MG63 (cell line): ENCODE measurements around the gene HEBP2. TPM values are rescaled to one million over a fixed set of nuclear protein-coding genes. Genes with fewer than 3 reads are reported as not detected.
"Not testable (repeated sequence)": the region's sequence is repeated elsewhere in the genome, so short reads cannot be mapped to it uniquely, and the experiment has no call there.

ENCODE experiments used
- DNase-seq: peaks from one replicate; pipeline ENCODE4 v3.0.0-alpha.2; 2020
- H3K27me3 ChIP-seq: fragments of 250-450 bp; sonication (Bioruptor Pico); 2 replicates; pipeline ENCODE4 v1.5.1; 2020; ENCODE audit warnings: mild to moderate bottlenecking, moderate library complexity
- H3K36me3 ChIP-seq: fragments of 250-450 bp; sonication (Bioruptor Pico); 2 replicates; pipeline ENCODE4 v1.5.1; 2020; ENCODE audit warnings: mild to moderate bottlenecking, moderate library complexity
- H3K4me3 ChIP-seq: fragments of 250-450 bp; sonication (Bioruptor Pico); 2 replicates; pipeline ENCODE4 v1.5.1; 2020; ENCODE audit warnings: mild to moderate bottlenecking, moderate library complexity
- H3K9me3 ChIP-seq: fragments of 250-450 bp; sonication (Bioruptor Pico); 2 replicates; pipeline ENCODE4 v1.5.1; 2020; ENCODE audit warnings: mild to moderate bottlenecking, moderate library complexity
- total RNA-seq: library from RNA; depleted of rRNA; stranded (reverse); fragments of >200 nt; shearing (Covaris generic); gene quantifications from 2 replicates; pipeline ENCODE4 v1.2.3, GENCODE V29; 2014; ENCODE audit warnings: low replicate concordance

HEBP2 gene
- total RNA-seq, 1 experiment from 2014 or later: 76.0 TPM

GRCh38 chr6:138410972-138411880 is 7.2 kb downstream of the HEBP2 start:
- Histone ChIP-seq H3K9me3 (no peaks in the 10 kb centered on the region), H3K36me3 (peaks cover 71% of the 10 kb centered on the region), H3K4me3 (no peak overlapping the region), H3K27me3 (no peaks in the 10 kb centered on the region)
- no peak for DNase-seq

- Histone ChIP-seq H3K36me3 (peaks cover 35% of the 10 kb centered on the region), H3K4me3 (no peak overlapping the region), H3K9me3 (no peaks in the 10 kb centered on the region), H3K27me3 (no peaks in the 10 kb centered on the region)
- no peak for DNase-seq
Observed at GRCh38 chr6:138415125-138415524, 11.1 kb downstream of the HEBP2 start.

GRCh38 chr6:138416206-138416605 is 12.2 kb downstream of the HEBP2 start:
- Histone ChIP-seq H3K36me3 (peaks cover 30% of the 10 kb centered on the region), H3K27me3 (no peaks in the 10 kb centered on the region), H3K4me3 (no peak overlapping the region), H3K9me3 (no peaks in the 10 kb centered on the region)
- no peak for DNase-seq

- Histone ChIP-seq H3K27me3 (no peaks in the 10 kb centered on the region), H3K9me3 (no peaks in the 10 kb centered on the region), H3K4me3 (no peak overlapping the region), H3K36me3 (peaks cover 28% of the 10 kb centered on the region)
- no peak for DNase-seq
Observed at GRCh38 chr6:138417493-138418117, 13.6 kb downstream of the HEBP2 start.

- Histone ChIP-seq H3K4me3 (no peak overlapping the region), H3K27me3 (no peaks in the 10 kb centered on the region), H3K9me3 (no peaks in the 10 kb centered on the region), H3K36me3 (peaks cover 22% of the 10 kb centered on the region)
- DNase-seq: no peak
Observed at GRCh38 chr6:138418118-138418742, 14.2 kb downstream of the HEBP2 start.

- H3K27me3 ChIP-seq: no peaks in the 10 kb centered on the region
- DNase-seq: no peak
- peaks cover 11% of the 10 kb centered on the region for H3K36me3 ChIP-seq
- no peak overlapping the region for H3K4me3 ChIP-seq
- H3K9me3 ChIP-seq: no peaks in the 10 kb centered on the region
Observed at GRCh38 chr6:138419766-138420165, 15.7 kb downstream of the HEBP2 start.

- DNase-seq: no peak
- Histone ChIP-seq H3K4me3 (no peak overlapping the region), H3K27me3 (no peaks in the 10 kb centered on the region), H3K9me3 (no peaks in the 10 kb centered on the region), H3K36me3 (peaks cover 12% of the 10 kb centered on the region)
Observed at GRCh38 chr6:138420356-138420755, 16.3 kb downstream of the HEBP2 start.

- H3K9me3 ChIP-seq: no peaks in the 10 kb centered on the region
- peaks cover 14% of the 10 kb centered on the region for H3K36me3 ChIP-seq
- no peaks in the 10 kb centered on the region for H3K27me3 ChIP-seq
- no peak for DNase-seq
- no peak overlapping the region for H3K4me3 ChIP-seq
Observed at GRCh38 chr6:138421089-138421488, 17.1 kb downstream of the HEBP2 start.

- no peaks in the 10 kb centered on the region for H3K9me3 ChIP-seq
- H3K27me3 ChIP-seq: no peaks in the 10 kb centered on the region
- H3K4me3 ChIP-seq: no peak overlapping the region
- peaks cover 14% of the 10 kb centered on the region for H3K36me3 ChIP-seq
- DNase-seq: no peak
Observed at GRCh38 chr6:138421608-138422007, 17.6 kb downstream of the HEBP2 start.

GRCh38 chr6:138422861-138423260 is 18.8 kb downstream of the HEBP2 start:
- DNase-seq: no peak
- no peaks in the 10 kb centered on the region for H3K27me3 ChIP-seq
- H3K36me3 ChIP-seq: peaks cover 18% of the 10 kb centered on the region
- no peak overlapping the region for H3K4me3 ChIP-seq
- no peaks in the 10 kb centered on the region for H3K9me3 ChIP-seq

GRCh38 chr6:138424004-138424904 is 20.2 kb downstream of the HEBP2 start:
- Histone ChIP-seq H3K27me3 (no peaks in the 10 kb centered on the region), H3K4me3 (no peak overlapping the region), H3K36me3 (peaks cover 22% of the 10 kb centered on the region), H3K9me3 (no peaks in the 10 kb centered on the region)
- DNase-seq: no peak

- H3K4me3 ChIP-seq, H3K9me3 ChIP-seq, DNase-seq, H3K27me3 ChIP-seq: not testable (repeated sequence)
- peaks cover 22% of the 10 kb centered on the region for H3K36me3 ChIP-seq
Observed at GRCh38 chr6:138425256-138425655, 21.2 kb downstream of the HEBP2 start.

GRCh38 chr6:138426500-138427123 is 22.6 kb downstream of the HEBP2 start:
- Histone ChIP-seq H3K27me3 (no peaks in the 10 kb centered on the region), H3K36me3 (peaks cover 17% of the 10 kb centered on the region), H3K9me3 (no peaks in the 10 kb centered on the region), H3K4me3 (no peak overlapping the region)
- DNase-seq: no peak

- H3K9me3 ChIP-seq: no peaks in the 10 kb centered on the region
Observed at GRCh38 chr6:138427701-138428100, 23.7 kb downstream of the HEBP2 start.

GRCh38 chr6:138428944-138429598 is 25.0 kb downstream of the HEBP2 start:
- Histone ChIP-seq H3K4me3 (no peak overlapping the region), H3K9me3 (no peaks in the 10 kb centered on the region), H3K27me3 (no peaks in the 10 kb centered on the region), H3K36me3 (peaks cover 13% of the 10 kb centered on the region)
- DNase-seq: no peak

More at GRCh38 chr6:138427701-138428100, 23.7 kb downstream of the HEBP2 start:
- Histone ChIP-seq H3K4me3 (no peak overlapping the region), H3K36me3 (peaks cover 11% of the 10 kb centered on the region), H3K27me3 (no peaks in the 10 kb centered on the region)
- DNase-seq: no peak

- no peak for DNase-seq
- Histone ChIP-seq H3K27me3 (no peaks in the 10 kb centered on the region), H3K9me3 (no peaks in the 10 kb centered on the region), H3K4me3 (no peak overlapping the region), H3K36me3 (peaks cover 13% of the 10 kb centered on the region)
Observed at GRCh38 chr6:138429761-138430160, 25.7 kb downstream of the HEBP2 start.
